ENCODE measurements around the gene MAP4K3. TPM values are rescaled to one million over a fixed set of nuclear protein-coding genes. Genes with fewer than 3 reads are reported as not detected.

MAP4K3 gene
- total RNA-seq, 1 experiment from 2014 or later = 97.4 TPM

DNA sequence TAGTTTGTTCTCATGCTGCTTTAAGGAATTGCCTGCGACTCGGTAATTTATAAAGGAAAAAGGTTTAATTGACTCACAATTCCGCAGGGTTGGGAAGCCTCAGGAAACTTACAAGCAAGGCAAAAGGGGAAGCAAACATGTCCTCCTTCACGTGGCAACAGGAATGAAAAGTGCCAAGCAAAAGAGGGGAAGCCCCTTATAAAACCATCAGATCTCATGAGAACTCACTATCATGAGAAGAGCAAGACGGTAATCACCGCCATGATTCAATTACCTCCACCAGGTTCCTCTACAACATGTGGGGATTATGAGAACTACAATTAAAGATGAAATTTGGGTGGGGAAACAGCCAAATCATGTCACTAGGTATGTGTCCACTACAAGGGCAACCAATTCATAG is 53.9 kb downstream of the MAP4K3 start:
- no peak for ATAC-seq
- H3K36me3 ChIP-seq (ENCODE audit: low read depth, low read length) = 0 out of 2 replicates have a peak, but pooled peaks cover 9% of the 10 kb centered on the region
- peaks cover 26% of the 10 kb centered on the region for H3K4me1 ChIP-seq (ENCODE audit: insufficient read depth, low read length)
- BruUV-seq (replicated peaks) = no TSS peak
- H3K9ac ChIP-seq (ENCODE audit: low read length) = no peak overlapping the region
- H3K27me3 ChIP-seq (ENCODE audit: low read length) = no peaks in the 10 kb centered on the region
- no peak overlapping the region for H3K4me3 ChIP-seq (ENCODE audit: low read length)
- peaks cover 96% of the 10 kb centered on the region for H3K79me2 ChIP-seq (ENCODE audit: low read length)
- no peak for DNase-seq
- no peak overlapping the region for H2AFZ ChIP-seq (ENCODE audit: low read length)
- intact Hi-C loops (cut with micrococcal nuclease) = loop anchor here (5.0 kb wide), 2 partner anchors 124 to 314 kb away; no protein-coding TSS in a partner anchor
- H3K9me2 ChIP-seq (replicated peaks; ENCODE audit: low read length) = no peaks in the 10 kb centered on the region
- no peak overlapping the region for H3K27ac ChIP-seq (ENCODE audit: low read length)
- ChIA-PET POLR2A (ENCODE audit: unreplicated experiment) (no interaction called here), CTCF (no interaction called here)
- no peak overlapping the region for H3K4me2 ChIP-seq (ENCODE audit: low read length)
- H4K20me1 ChIP-seq (ENCODE audit: low read length) = 0 out of 2 replicates have a peak, but pooled peaks cover 4% of the 10 kb centered on the region
- TF ChIP-seq, protein P1, sequence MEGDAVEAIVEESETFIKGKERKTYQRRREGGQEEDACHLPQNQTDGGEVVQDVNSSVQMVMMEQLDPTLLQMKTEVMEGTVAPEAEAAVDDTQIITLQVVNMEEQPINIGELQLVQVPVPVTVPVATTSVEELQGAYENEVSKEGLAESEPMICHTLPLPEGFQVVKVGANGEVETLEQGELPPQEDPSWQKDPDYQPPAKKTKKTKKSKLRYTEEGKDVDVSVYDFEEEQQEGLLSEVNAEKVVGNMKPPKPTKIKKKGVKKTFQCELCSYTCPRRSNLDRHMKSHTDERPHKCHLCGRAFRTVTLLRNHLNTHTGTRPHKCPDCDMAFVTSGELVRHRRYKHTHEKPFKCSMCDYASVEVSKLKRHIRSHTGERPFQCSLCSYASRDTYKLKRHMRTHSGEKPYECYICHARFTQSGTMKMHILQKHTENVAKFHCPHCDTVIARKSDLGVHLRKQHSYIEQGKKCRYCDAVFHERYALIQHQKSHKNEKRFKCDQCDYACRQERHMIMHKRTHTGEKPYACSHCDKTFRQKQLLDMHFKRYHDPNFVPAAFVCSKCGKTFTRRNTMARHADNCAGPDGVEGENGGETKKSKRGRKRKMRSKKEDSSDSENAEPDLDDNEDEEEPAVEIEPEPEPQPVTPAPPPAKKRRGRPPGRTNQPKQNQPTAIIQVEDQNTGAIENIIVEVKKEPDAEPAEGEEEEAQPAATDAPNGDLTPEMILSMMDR (conservative IDR thresholded peaks at IDR 0.05; ENCODE audit: low read depth, low read length) = no peak
- TF ChIP-seq EZH2 (IDR thresholded peaks at IDR 0.05; ENCODE audit: low read length, unreplicated experiment) (no peak), EZH2phosphoT487 (IDR thresholded peaks at IDR 0.05; ENCODE audit: borderline replicate concordance, low read length) (no peak)
- peaks cover 4% of the 10 kb centered on the region for H3F3A ChIP-seq (ENCODE audit: low read length, unreplicated experiment)
- H3K9me3 ChIP-seq (ENCODE audit: low read length) = no peaks in the 10 kb centered on the region

- Histone ChIP-seq H3K36me3 (ENCODE audit: low read depth, low read length) (peaks cover 16% of the 10 kb centered on the region; the same call in 1 of the 2 replicates), H3K27ac (ENCODE audit: low read length) (peak overlapping the region; percentile 48; the same call in 1 of the 2 replicates), H2AFZ (ENCODE audit: low read length) (no peak overlapping the region), H4K20me1 (ENCODE audit: low read length) (0 out of 2 replicates have a peak, but pooled peaks cover 4% of the 10 kb centered on the region), H3K9ac (ENCODE audit: low read length) (no peak overlapping the region), H3F3A (ENCODE audit: low read length, unreplicated experiment) (peaks cover 4% of the 10 kb centered on the region), H3K4me2 (ENCODE audit: low read length) (no peak overlapping the region), H3K4me3 (ENCODE audit: low read length) (no peak overlapping the region), H3K4me1 (ENCODE audit: insufficient read depth, low read length) (peaks cover 26% of the 10 kb centered on the region), H3K27me3 (ENCODE audit: low read length) (no peaks in the 10 kb centered on the region), H3K9me2 (replicated peaks; ENCODE audit: low read length) (no peaks in the 10 kb centered on the region), H3K79me2 (ENCODE audit: low read length) (peaks cover 94% of the 10 kb centered on the region), H3K9me3 (ENCODE audit: low read length) (no peaks in the 10 kb centered on the region)
- ATAC-seq (no peak; the same call in 1 of the 2 replicates), DNase-seq (no peak)
- BruUV-seq (replicated peaks) = no TSS peak
- ChIA-PET POLR2A (ENCODE audit: unreplicated experiment) (interaction anchor here (0.5 kb wide), 1 partner anchor 109 kb away, joined by 3 read pairs; no protein-coding TSS in a partner anchor), CTCF (no interaction called here)
- TF ChIP-seq EZH2phosphoT487 (IDR thresholded peaks at IDR 0.05; ENCODE audit: borderline replicate concordance, low read length) = no peak
- TF ChIP-seq, protein P1 (conservative IDR thresholded peaks at IDR 0.05; ENCODE audit: low read depth, low read length) = no peak
- no peak for TF ChIP-seq EZH2 (IDR thresholded peaks at IDR 0.05; ENCODE audit: low read length, unreplicated experiment)
- intact Hi-C loops (cut with micrococcal nuclease) = loop anchor here (2.0 to 5.0 kb wide), 3 partner anchors 17 to 316 kb away; no protein-coding TSS in a partner anchor
Measured at GRCh38 chr2:39381653-39382052, 55.4 kb downstream of the MAP4K3 start.

DNA sequence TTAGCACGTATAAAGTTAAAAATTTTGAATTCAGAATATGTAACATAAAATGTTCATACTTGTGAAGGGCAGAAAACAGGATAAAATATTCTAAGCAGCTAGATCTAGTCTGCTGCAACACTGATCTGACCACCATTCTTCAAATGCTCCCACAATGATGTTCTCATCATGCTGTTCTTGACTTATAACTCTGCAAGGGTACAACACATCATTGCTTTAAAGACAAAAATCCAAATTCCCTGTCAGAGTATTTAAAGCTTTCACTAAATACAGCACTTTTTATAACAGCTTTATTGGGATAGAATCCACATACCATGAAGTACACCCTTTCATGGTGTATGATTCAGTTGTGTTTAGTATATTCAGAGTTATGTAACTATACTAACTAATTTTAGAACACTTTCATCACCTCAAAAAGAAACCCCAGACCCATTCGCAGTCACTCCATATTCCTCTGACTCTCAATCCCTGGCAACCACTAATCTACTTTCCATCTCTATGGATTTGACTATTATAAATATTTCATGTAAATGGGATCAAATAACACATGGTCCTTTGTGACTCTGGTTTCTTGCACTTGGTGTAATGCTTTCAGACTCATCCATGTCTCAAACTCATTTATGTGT is 56.4 kb downstream of the MAP4K3 start:
- intact Hi-C loops (cut with micrococcal nuclease) = loop anchor here (2.0 to 5.0 kb wide), 3 partner anchors 18 to 317 kb away; no protein-coding TSS in a partner anchor
- TF ChIP-seq EZH2 (IDR thresholded peaks at IDR 0.05; ENCODE audit: low read length, unreplicated experiment) (no peak), EZH2phosphoT487 (IDR thresholded peaks at IDR 0.05; ENCODE audit: borderline replicate concordance, low read length) (no peak)
- TF ChIP-seq, protein P1 (conservative IDR thresholded peaks at IDR 0.05; ENCODE audit: low read depth, low read length) = no peak
- CTCF ChIA-PET = interaction anchor here (0.8 to 1.1 kb wide), 2 partner anchors 107 to 114 kb away, joined by 3 to 4 read pairs; no protein-coding TSS in a partner anchor
- no peak overlapping the region for H2AFZ ChIP-seq (ENCODE audit: low read length)
- POLR2A ChIA-PET (ENCODE audit: unreplicated experiment) = no interaction called here
- peaks cover 94% of the 10 kb centered on the region for H3K79me2 ChIP-seq (ENCODE audit: low read length)
- H3K9ac ChIP-seq (ENCODE audit: low read length) = peak overlapping the region; percentile 8; the same call in 1 of the 2 replicates
- H3K9me2 ChIP-seq (replicated peaks; ENCODE audit: low read length) = no peaks in the 10 kb centered on the region
- no peaks in the 10 kb centered on the region for H4K20me1 ChIP-seq (ENCODE audit: low read length)
- DNase-seq (peak; percentile 25), ATAC-seq (peak; percentile 45)
- H3F3A ChIP-seq (ENCODE audit: low read length, unreplicated experiment) = peaks cover 4% of the 10 kb centered on the region
- H3K9me3 ChIP-seq (ENCODE audit: low read length) = no peaks in the 10 kb centered on the region
- peaks cover 26% of the 10 kb centered on the region for H3K4me1 ChIP-seq (ENCODE audit: insufficient read depth, low read length)
- H3K4me3 ChIP-seq (ENCODE audit: low read length) = no peak overlapping the region
- peaks cover 18% of the 10 kb centered on the region for H3K36me3 ChIP-seq (ENCODE audit: low read depth, low read length)
- BruUV-seq (replicated peaks) = no TSS peak
- no peaks in the 10 kb centered on the region for H3K27me3 ChIP-seq (ENCODE audit: low read length)
- peak overlapping the region; percentile 48 for H3K27ac ChIP-seq (ENCODE audit: low read length)
- H3K4me2 ChIP-seq (ENCODE audit: low read length) = peak overlapping the region; percentile 4; the same call in 1 of the 2 replicates

Measured in PC-3 (cell line).